Natural killer cell (primary cell): Measurements from ENCODE around the gene TNFSF13B. TPM values are rescaled to one million over a fixed set of nuclear protein-coding genes. Genes with fewer than 3 reads are reported as not detected.

Experiments
- ATAC-seq, 3 donors: fragments of 150-1000 bp in 2 of 3; fragments of 200-7000 bp in 1 of 3; cut with Tn5 transposase; 1 replicate in 1 of 3; 2 replicates in 2 of 3; pipeline ENCODE4 v1.10.0; 2021; ENCODE audit warnings: mild to moderate bottlenecking in 2 of 3, moderate library complexity in 2 of 3
- DNase-seq, 2 donors: peaks; one replicate each; pipeline versions ENCODE4 v3.0.0 to v3.0.0-alpha.2; 2013 to 2021; ENCODE audit warnings: mixed read lengths in 1 of 2
- H3K27ac ChIP-seq: one replicate; pipeline ENCODE4 v1.5.1; 2013; ENCODE audit warnings: mild to moderate bottlenecking, low read length
- H3K27me3 ChIP-seq: one replicate; pipeline ENCODE4 v1.6.1; 2013; ENCODE audit warnings: low read length; ENCODE audit not compliant: control insufficient read depth, insufficient read depth
- H3K36me3 ChIP-seq: one replicate; pipeline ENCODE4 v1.6.1; 2013; ENCODE audit warnings: low read length; ENCODE audit not compliant: control insufficient read depth, insufficient read depth
- H3K4me1 ChIP-seq: one replicate; pipeline ENCODE4 v1.6.1; 2013; ENCODE audit warnings: low read length; ENCODE audit not compliant: control insufficient read depth, insufficient read depth
- H3K4me3 ChIP-seq: one replicate; pipeline ENCODE4 v1.5.1; 2013; ENCODE audit warnings: low read length
- H3K9me3 ChIP-seq: one replicate; pipeline ENCODE4 v1.6.1; 2013; ENCODE audit warnings: low read length; ENCODE audit not compliant: control insufficient read depth, insufficient read depth
- H3K27ac Mint-ChIP-seq, 2 donors: one replicate each; pipeline ENCODE4 v1.8.0; 2022; ENCODE audit warnings: mild to moderate bottlenecking in 2 of 2, mixed read lengths in 2 of 2, moderate library complexity in 1 of 2
- H3K27me3 Mint-ChIP-seq, 2 donors: one replicate each; pipeline ENCODE4 v1.8.0; 2022; ENCODE audit warnings: low read depth in 2 of 2, mixed read lengths in 2 of 2
- H3K36me3 Mint-ChIP-seq: one replicate; pipeline ENCODE4 v1.8.0; 2022; ENCODE audit warnings: mixed read lengths
- H3K4me1 Mint-ChIP-seq, 2 donors: one replicate each; pipeline ENCODE4 v1.8.0; 2022; ENCODE audit warnings: mixed read lengths in 2 of 2
- H3K4me3 Mint-ChIP-seq: one replicate; pipeline ENCODE4 v1.8.0; 2022; ENCODE audit warnings: mild to moderate bottlenecking, moderate library complexity, mixed read lengths
- H3K9me3 Mint-ChIP-seq, 2 donors: one replicate each; pipeline ENCODE4 v1.8.0; 2022; ENCODE audit warnings: mixed read lengths in 2 of 2
- WGBS: methylation state at CpG from one replicate; pipeline ENCODE4 v1.1.7; 2013; ENCODE audit warnings: missing lambda C conversion rate; ENCODE audit not compliant: insufficient coverage; 5-methylcytosine and 5-hydroxymethylcytosine counted together
- intact Hi-C: fragments of 100-400 bp; cut with micrococcal nuclease; formaldehyde crosslinking; loops from one replicate; pipeline ENCODE4 v1.14.2; 2022
- total RNA-seq, 4 donors: library from RNA; stranded (reverse); fragments of 120-200 nt in 1 of 4; gene quantifications; one replicate each; pipeline versions ENCODE4 v1.2.3 to v1.2.4, GENCODE V29; 2013 to 2022
- TF ChIP-seq, protein P1 (sequence below): fragments of 200-600 bp; IDR thresholded peaks from one replicate; pipeline ENCODE4 v1.8.0; 2022; ENCODE audit warnings: antibody characterized with exemption

TNFSF13B gene
- total RNA-seq, 3 donors from 2014 or later (not counting 1 experiment from before 2014, with no cell fraction given), result 4.0 to 9.5 (median 6.3) TPM

DNA sequence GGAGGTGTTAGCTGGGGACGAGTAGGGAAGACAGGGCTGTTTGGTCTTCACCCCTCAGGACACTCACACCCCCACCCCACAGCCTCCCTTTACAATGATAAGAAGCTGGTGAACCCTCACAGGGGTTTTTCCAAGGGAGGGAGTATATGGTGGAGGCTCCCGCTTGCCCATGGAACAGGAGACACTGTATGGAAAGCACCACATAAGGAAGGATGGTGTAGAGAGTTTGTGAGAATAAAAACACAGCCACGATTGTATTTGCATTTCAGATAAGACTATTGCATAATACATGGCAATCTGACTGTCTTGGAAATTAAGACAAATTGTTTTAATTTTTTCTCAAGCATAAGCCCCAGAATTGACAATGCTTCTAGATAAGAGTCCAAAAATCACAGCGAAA, 46.9 kb downstream of the TNFSF13B start:
- DNase-seq (no peak), ATAC-seq (no peak)
- intact Hi-C loops, result no loop called here
- TF ChIP-seq, protein P1, sequence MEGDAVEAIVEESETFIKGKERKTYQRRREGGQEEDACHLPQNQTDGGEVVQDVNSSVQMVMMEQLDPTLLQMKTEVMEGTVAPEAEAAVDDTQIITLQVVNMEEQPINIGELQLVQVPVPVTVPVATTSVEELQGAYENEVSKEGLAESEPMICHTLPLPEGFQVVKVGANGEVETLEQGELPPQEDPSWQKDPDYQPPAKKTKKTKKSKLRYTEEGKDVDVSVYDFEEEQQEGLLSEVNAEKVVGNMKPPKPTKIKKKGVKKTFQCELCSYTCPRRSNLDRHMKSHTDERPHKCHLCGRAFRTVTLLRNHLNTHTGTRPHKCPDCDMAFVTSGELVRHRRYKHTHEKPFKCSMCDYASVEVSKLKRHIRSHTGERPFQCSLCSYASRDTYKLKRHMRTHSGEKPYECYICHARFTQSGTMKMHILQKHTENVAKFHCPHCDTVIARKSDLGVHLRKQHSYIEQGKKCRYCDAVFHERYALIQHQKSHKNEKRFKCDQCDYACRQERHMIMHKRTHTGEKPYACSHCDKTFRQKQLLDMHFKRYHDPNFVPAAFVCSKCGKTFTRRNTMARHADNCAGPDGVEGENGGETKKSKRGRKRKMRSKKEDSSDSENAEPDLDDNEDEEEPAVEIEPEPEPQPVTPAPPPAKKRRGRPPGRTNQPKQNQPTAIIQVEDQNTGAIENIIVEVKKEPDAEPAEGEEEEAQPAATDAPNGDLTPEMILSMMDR, result no peak
- H3K4me3 ChIP-seq, result no peak overlapping the region
- no peak overlapping the region for H3K27ac Mint-ChIP-seq
- H3K36me3 Mint-ChIP-seq, result no peaks in the 10 kb centered on the region
- H3K9me3 Mint-ChIP-seq, result no peaks in the 10 kb centered on the region
- H3K36me3 ChIP-seq, result no peaks in the 10 kb centered on the region
- no peaks in the 10 kb centered on the region for H3K4me1 ChIP-seq
- H3K27me3 Mint-ChIP-seq, result peaks cover 9 to 13% of the 10 kb centered on the region in 2 donors
- H3K27me3 ChIP-seq, result no peaks in the 10 kb centered on the region
- no peaks in the 10 kb centered on the region for H3K9me3 ChIP-seq
- WGBS, result 84% methylated on average over 3 of the region's 4 CpGs
- H3K4me1 Mint-ChIP-seq, result no peaks in the 10 kb centered on the region
- no peak overlapping the region for H3K27ac ChIP-seq
- no peak overlapping the region for H3K4me3 Mint-ChIP-seq

- Mint-ChIP-seq H3K9me3 (no peaks in the 10 kb centered on the region), H3K4me3 (no peak overlapping the region), H3K27ac (no peak overlapping the region), H3K4me1 (peaks cover 0 to 11% of the 10 kb centered on the region in 2 donors), H3K27me3 (peaks cover 11 to 26% of the 10 kb centered on the region in 2 donors), H3K36me3 (no peaks in the 10 kb centered on the region)
- no peak overlapping the region for H3K4me3 ChIP-seq
- no peaks in the 10 kb centered on the region for H3K27me3 ChIP-seq
- intact Hi-C loops, result loop anchor here (1.0 to 5.0 kb wide), 2 partner anchors 90 to 575 kb away; no protein-coding TSS in a partner anchor
- H3K27ac ChIP-seq, result no peak overlapping the region
- H3K4me1 ChIP-seq, result peaks cover 3% of the 10 kb centered on the region
- H3K36me3 ChIP-seq, result no peaks in the 10 kb centered on the region
- WGBS, result 37% methylated on average over 2 of the region's 2 CpGs
- ATAC-seq (peak; percentile 73 to 87 (median 85)), DNase-seq (peak in 1 of 2 donors; percentile 67)
- TF ChIP-seq, protein P1, result peak; percentile 88
- H3K9me3 ChIP-seq, result no peaks in the 10 kb centered on the region
These were observed 52.8 kb downstream of the TNFSF13B start for GRCh38 chr13:108322206-108322824.

DNA sequence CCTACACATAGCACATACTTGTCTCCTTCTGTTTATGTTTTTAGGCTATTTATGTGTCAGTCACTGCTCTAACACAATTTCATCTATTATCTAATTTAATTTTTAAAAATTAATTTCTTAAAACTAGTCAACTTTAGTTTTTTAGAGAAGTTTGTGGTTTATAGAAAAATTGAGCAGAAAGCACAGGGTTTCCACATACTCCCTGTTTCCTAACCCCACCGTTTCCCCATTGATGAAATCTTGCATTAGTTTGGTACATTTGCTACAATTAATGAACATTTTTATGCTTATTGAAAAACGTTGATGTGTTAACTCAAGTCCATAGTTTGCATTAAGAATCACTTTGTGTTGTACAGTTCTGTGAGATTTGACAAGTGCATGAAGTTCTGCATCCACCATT, 53.5 kb downstream of the TNFSF13B start:
- H3K27me3 ChIP-seq, result no peaks in the 10 kb centered on the region
- DNase-seq (no peak), ATAC-seq (no peak)
- WGBS, result 80% methylated on average over 1 of the region's 2 CpGs
- TF ChIP-seq, protein P1, result no peak
- H3K4me1 ChIP-seq, result peaks cover 3% of the 10 kb centered on the region
- peaks cover 0 to 11% of the 10 kb centered on the region in 2 donors for H3K4me1 Mint-ChIP-seq
- no peak overlapping the region for H3K27ac Mint-ChIP-seq
- no peaks in the 10 kb centered on the region for H3K9me3 ChIP-seq
- H3K36me3 ChIP-seq, result no peaks in the 10 kb centered on the region
- intact Hi-C loops, result loop anchor here (5.0 kb wide), 1 partner anchor 91 kb away; no protein-coding TSS in a partner anchor
- peaks cover 8 to 26% of the 10 kb centered on the region in 2 donors for H3K27me3 Mint-ChIP-seq
- no peak overlapping the region for H3K27ac ChIP-seq
- no peak overlapping the region for H3K4me3 ChIP-seq
- H3K9me3 Mint-ChIP-seq, result no peaks in the 10 kb centered on the region
- H3K4me3 Mint-ChIP-seq, result no peak overlapping the region
- H3K36me3 Mint-ChIP-seq, result no peaks in the 10 kb centered on the region

DNA sequence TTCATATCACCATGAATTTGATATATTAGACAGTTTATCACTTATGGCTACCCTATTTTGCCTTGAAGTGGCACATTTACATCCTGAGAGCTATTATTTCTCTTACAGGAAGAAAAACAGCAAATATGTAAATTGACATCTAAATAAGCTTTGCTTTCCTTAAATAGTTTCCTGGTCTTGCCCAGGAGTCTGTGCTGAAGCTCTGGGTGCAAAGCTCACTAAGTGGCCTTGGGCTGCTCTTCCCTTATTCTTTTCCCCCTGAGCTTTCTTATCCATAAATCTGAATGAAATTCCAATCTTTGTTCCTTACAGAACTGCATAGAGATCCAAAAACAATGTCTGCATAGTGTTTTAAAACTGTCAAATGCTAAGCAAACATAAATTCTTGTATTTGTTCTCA, 56.3 kb downstream of the TNFSF13B start:
- DNase-seq (no peak), ATAC-seq (no peak)
- no peak overlapping the region for H3K27ac ChIP-seq
- intact Hi-C loops, result no loop called here
- H3K4me3 ChIP-seq, result no peak overlapping the region
- peaks cover 3% of the 10 kb centered on the region for H3K4me1 ChIP-seq
- Mint-ChIP-seq H3K27me3 (peaks cover 8 to 19% of the 10 kb centered on the region in 2 donors), H3K4me1 (peaks cover 0 to 11% of the 10 kb centered on the region in 2 donors), H3K4me3 (no peak overlapping the region), H3K27ac (peak overlapping the region; percentile 40 to 43), H3K36me3 (no peaks in the 10 kb centered on the region), H3K9me3 (no peaks in the 10 kb centered on the region)
- no peaks in the 10 kb centered on the region for H3K36me3 ChIP-seq
- no peaks in the 10 kb centered on the region for H3K27me3 ChIP-seq
- TF ChIP-seq, protein P1, result no peak
- H3K9me3 ChIP-seq, result no peaks in the 10 kb centered on the region
